Activated CD4-positive, alpha-beta T cell treated with anti-CD3 and anti-CD28 coated beads, Interleukin-2, amount 10 ng/mL, durations not matched to agents 7 days and 5 days (primary cell): ENCODE measurements around the gene TAS2R20. TPM values are rescaled to one million over a fixed set of nuclear protein-coding genes. Genes with fewer than 3 reads are reported as not detected.
"Not testable (repeated sequence)": the region's sequence is repeated elsewhere in the genome, so short reads cannot be mapped to it uniquely, and the experiment has no call there.

Experiments used
- CTCF ChIA-PET: fragments of 350-600 bp; sonication (Branson Sonifier 250); formaldehyde crosslinking; loops from one replicate; lab custom pipeline; 2021; ENCODE audit warnings: antibody characterized with exemption; lab: Charles Lee
- POLR2A ChIA-PET: fragments of 350-600 bp; sonication (Branson Sonifier 250); formaldehyde crosslinking; loops from one replicate; lab custom pipeline; 2021; ENCODE audit warnings: antibody characterized with exemption; lab: Charles Lee
- DNase-seq: peaks from one replicate; pipeline ENCODE4 v3.0.0-alpha.2; 2020
- H3K27ac Mint-ChIP-seq: one replicate; pipeline ENCODE4 v1.8.0; 2021; ENCODE audit warnings: mild to moderate bottlenecking, moderate library complexity, mixed read lengths
- H3K27me3 Mint-ChIP-seq: one replicate; pipeline ENCODE4 v1.8.0; 2021; ENCODE audit warnings: mixed read lengths
- H3K36me3 Mint-ChIP-seq: one replicate; pipeline ENCODE4 v1.8.0; 2021; ENCODE audit warnings: low read depth, mixed read lengths
- H3K4me1 Mint-ChIP-seq: one replicate; pipeline ENCODE4 v1.8.0; 2021; ENCODE audit warnings: mixed read lengths
- H3K4me3 Mint-ChIP-seq: one replicate; pipeline ENCODE4 v1.8.0; 2021; ENCODE audit warnings: mild to moderate bottlenecking, moderate library complexity, mixed read lengths
- H3K9me3 Mint-ChIP-seq: one replicate; pipeline ENCODE4 v1.8.0; 2021; ENCODE audit warnings: mixed read lengths
- total RNA-seq, 2 experiments: library from RNA; stranded (reverse); gene quantifications; one replicate each; pipeline ENCODE4 v1.2.3, GENCODE V29; 2021

TAS2R20 gene, protein sequence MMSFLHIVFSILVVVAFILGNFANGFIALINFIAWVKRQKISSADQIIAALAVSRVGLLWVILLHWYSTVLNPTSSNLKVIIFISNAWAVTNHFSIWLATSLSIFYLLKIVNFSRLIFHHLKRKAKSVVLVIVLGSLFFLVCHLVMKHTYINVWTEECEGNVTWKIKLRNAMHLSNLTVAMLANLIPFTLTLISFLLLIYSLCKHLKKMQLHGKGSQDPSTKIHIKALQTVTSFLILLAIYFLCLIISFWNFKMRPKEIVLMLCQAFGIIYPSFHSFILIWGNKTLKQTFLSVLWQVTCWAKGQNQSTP
- total RNA-seq, result 1 to 10 TPM; 1.6 to 2.1 TPM

DNA sequence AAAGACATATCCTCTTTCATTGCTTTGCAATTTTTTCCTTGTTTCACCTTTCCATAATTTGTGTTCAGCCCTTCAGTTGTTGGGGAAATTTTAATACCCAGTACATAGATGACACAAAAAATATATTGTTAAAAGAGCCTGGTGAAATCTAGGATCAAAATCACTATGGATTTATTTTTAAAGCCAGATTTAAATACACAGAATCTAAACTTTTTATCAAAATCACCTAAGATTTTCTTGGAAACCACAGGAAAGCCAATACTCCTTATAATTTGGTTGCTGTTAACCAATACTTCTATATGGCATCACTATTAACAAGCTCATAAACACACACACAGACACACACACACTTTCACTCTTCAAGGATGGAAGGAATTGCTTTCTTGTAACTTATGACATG, at the start of gene TAS2R20:
Gene TAS2R20 (minus strand): TSS at position 101 of the 400 bp plus-strand sequence. CDS start 429 bp downstream, outside the sequence.
- CTCF ChIA-PET, result no interaction called here
- no peak for DNase-seq
- H3K36me3 Mint-ChIP-seq, result peaks cover 12% of the 10 kb centered on the region
- H3K27ac Mint-ChIP-seq, result no peak within 1 kb of the TSS
- no peaks in the 10 kb centered on the region for H3K4me1 Mint-ChIP-seq
- no peak within 1 kb of the TSS for H3K4me3 Mint-ChIP-seq
- H3K9me3 Mint-ChIP-seq, result peaks cover 3% of the 10 kb centered on the region
- POLR2A ChIA-PET, result no interaction called here
- no peaks in the 10 kb centered on the region for H3K27me3 Mint-ChIP-seq

DNA sequence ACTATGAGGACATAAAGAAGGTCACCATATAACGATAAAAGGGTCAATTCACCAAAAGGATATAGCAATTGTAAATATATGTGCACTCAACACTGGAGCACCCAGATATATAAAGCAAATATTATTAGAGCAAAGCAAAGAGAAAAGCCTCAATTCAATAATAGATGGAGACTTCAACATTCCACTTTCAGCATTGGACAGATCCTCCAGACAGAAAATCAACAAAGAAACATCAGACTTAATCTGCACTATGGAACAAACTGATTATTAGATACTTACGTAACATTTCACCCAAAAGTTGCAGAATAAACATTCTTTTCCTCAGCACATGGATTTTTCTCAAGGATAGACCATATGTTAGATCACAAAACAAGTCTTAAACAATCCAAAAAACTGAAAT, 43.3 kb upstream of the TAS2R20 start:
- DNase-seq, H3K27ac Mint-ChIP-seq, H3K4me1 Mint-ChIP-seq, CTCF ChIA-PET, H3K27me3 Mint-ChIP-seq, H3K4me3 Mint-ChIP-seq, POLR2A ChIA-PET, H3K9me3 Mint-ChIP-seq: not testable (repeated sequence)
- peaks cover 45% of the 10 kb centered on the region for H3K36me3 Mint-ChIP-seq

DNA sequence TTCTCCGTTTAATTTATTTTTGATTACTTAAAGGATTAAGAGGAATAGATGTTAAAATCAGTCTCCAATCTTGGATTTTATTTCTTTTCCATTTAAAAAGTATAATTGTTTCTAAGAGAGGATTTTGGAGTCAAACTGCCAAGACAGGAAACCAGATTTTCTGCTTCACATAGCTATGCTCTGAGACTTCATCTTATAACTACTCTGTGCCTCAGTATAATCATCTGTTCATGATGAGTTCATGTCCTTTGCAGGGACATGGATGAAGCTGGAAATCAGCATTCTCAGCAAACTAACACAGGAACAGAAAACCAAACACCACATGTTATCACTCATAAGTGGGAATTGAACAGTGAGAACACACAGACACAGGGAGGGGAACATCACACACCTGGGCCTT, 42.1 kb upstream of the TAS2R20 start:
- Mint-ChIP-seq H3K4me3 (no peak overlapping the region), H3K4me1 (peaks cover 1% of the 10 kb centered on the region), H3K9me3 (peaks cover 7% of the 10 kb centered on the region), H3K27ac (no peak overlapping the region), H3K36me3 (peaks cover 46% of the 10 kb centered on the region), H3K27me3 (no peaks in the 10 kb centered on the region)
- POLR2A ChIA-PET, result no interaction called here
- DNase-seq, result no peak
- CTCF ChIA-PET, result no interaction called here

DNA sequence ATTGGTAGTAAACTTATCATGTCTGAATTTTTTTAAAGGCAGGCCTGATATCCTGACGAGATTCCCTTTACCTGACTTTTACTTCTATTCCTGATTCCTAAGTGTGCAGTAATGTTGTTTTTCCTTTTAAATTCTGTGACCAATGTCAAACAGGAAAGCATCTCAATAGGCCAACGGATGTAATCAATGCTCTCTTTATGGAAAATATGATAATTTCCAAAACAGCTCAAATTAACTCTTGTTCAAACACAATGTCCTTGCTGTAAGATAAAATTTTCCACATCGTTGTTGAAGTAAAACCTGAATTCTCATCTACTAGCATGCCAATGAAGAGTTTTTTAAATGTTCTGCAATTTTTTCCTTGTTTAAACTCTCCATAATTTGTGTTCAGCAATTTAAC, 41.1 kb upstream of the TAS2R20 start:
- ChIA-PET CTCF (interaction anchor here (0.5 kb wide), 1 partner anchor 1069 kb away, joined by 3 read pairs; no protein-coding TSS in a partner anchor), POLR2A (no interaction called here)
- Mint-ChIP-seq H3K36me3 (peaks cover 39% of the 10 kb centered on the region), H3K27ac (no peak overlapping the region), H3K9me3 (peaks cover 8% of the 10 kb centered on the region), H3K4me1 (peaks cover 2% of the 10 kb centered on the region), H3K4me3 (no peak overlapping the region), H3K27me3 (no peaks in the 10 kb centered on the region)
- DNase-seq, result no peak

DNA sequence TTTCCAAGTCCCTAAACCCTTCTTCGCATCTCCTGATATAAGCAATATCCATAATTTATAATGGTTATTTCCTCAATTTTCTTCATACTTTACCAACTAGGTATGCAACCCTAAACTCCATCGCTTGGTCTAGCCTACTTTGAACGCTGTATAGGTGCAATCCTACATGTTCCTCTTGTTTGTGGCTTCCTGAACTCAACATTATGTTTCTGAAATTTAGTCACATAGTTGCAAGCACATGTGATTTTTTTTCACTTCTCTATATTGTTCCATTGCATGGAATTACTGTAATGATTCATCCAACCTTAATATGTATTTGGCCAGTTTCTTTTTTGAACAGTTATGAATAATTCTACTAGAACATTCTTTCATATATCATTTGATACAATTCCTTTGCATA, 35.9 kb upstream of the TAS2R20 start:
- DNase-seq, result not testable (repeated sequence)

DNA sequence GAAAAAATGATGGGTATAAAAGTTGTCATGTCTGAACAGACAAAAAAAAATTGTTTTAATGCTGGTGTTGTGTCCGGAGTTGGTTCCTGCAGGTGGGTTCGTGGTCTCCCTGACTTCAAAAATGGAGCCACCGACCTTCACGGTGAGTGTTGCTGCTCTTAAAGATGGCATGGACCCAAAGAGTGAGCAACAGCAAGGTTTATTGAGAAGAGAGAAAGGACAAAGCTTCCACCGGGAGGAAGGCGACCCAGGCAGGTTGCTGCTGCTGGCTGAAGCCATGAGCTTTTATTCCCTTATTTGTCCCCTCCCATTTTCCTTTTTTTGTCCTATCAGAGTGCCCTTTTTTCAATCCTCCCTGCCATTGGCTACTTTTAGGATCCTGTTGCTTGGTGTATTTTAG, 33.2 kb upstream of the TAS2R20 start, which contains the start of gene TAS2R31:
Gene TAS2R31 (minus strand): TSS at position 101 of the 400 bp plus-strand sequence. CDS start 72 bp downstream, at position 29.
- no peak for DNase-seq
- H3K9me3 Mint-ChIP-seq, result peaks cover 6% of the 10 kb centered on the region
- ChIA-PET POLR2A (no interaction called here), CTCF (no interaction called here)
- no peak within 1 kb of the TSS for H3K27ac Mint-ChIP-seq
- H3K4me1 Mint-ChIP-seq, result peaks cover 2% of the 10 kb centered on the region
- no peaks in the 10 kb centered on the region for H3K27me3 Mint-ChIP-seq
- H3K36me3 Mint-ChIP-seq, result peaks cover 40% of the 10 kb centered on the region
- H3K4me3 Mint-ChIP-seq, result no peak within 1 kb of the TSS

More for the DNA sequence above, 35.9 kb upstream of the TAS2R20 start:
- H3K27me3 Mint-ChIP-seq, H3K4me1 Mint-ChIP-seq, H3K9me3 Mint-ChIP-seq, POLR2A ChIA-PET, H3K27ac Mint-ChIP-seq, H3K4me3 Mint-ChIP-seq, CTCF ChIA-PET: not testable (repeated sequence)
- peaks cover 30% of the 10 kb centered on the region for H3K36me3 Mint-ChIP-seq

DNA sequence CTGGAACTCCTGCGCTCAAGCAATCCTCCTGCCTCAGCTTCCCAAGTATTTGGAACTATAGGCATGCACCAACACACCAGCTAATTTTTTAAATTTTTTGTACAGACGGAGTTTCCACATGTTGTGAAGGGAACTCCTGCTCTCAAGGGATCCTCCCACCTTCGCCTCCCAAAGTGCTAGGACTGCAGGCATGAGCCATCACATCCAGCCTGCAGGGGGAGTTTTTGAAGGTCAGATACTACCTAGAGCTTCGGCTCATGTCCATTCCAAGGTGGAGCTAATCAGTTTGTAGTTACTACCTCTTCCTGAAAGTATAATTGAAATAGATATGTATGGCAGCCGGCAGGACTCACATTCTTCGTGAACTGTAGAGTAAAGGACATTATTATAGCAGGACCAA, 28.0 kb upstream of the TAS2R20 start:
- Mint-ChIP-seq H3K27me3 (no peaks in the 10 kb centered on the region), H3K9me3 (peaks cover 12% of the 10 kb centered on the region), H3K36me3 (peaks cover 37% of the 10 kb centered on the region), H3K27ac (no peak overlapping the region), H3K4me3 (no peak overlapping the region), H3K4me1 (no peaks in the 10 kb centered on the region)
- POLR2A ChIA-PET, result no interaction called here
- no peak for DNase-seq
- CTCF ChIA-PET, result no interaction called here

DNA sequence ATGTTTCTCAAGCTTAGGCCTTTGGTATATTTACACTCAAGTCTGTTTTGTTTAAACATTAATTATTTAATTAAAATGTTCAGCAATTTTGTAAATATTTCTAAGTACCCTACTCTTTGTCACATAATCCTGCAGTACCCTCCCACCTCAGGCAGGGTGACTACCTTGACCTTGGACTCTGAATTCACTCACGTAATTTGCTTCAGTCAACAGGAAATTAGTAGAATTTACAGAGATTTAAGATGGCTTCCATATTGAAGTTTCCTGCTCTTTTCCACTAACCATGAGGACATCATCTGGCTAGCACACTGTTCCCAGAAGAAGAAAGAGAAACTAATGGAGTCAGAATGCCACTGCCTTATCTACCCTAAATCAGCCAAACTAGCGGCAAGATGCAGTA, 25.3 kb upstream of the TAS2R20 start:
- DNase-seq, result no peak
- H3K27me3 Mint-ChIP-seq, result no peaks in the 10 kb centered on the region
- H3K36me3 Mint-ChIP-seq, result peaks cover 29% of the 10 kb centered on the region
- ChIA-PET POLR2A (no interaction called here), CTCF (no interaction called here)
- no peak overlapping the region for H3K4me3 Mint-ChIP-seq
- no peaks in the 10 kb centered on the region for H3K4me1 Mint-ChIP-seq
- no peak overlapping the region for H3K27ac Mint-ChIP-seq
- peaks cover 8% of the 10 kb centered on the region for H3K9me3 Mint-ChIP-seq

DNA sequence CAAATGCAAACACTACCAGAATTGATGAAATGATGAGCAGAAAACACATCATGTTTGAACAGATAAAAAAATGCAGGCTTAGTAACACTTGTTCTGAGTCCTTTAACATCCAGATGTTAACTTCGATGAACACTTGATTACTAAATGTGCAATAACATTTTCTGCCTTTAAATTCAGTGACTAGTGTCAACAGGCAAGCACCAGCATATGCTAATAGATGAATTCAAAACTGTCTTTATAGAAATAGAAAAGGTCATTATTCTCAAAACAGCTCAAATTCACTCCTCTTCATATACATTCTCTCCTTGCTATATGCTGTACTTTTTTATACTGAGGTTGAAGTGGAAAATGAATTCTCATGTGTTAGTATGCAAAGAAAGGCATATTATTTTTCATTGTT, 24.4 kb upstream of the TAS2R20 start, which contains the start of gene TAS2R19:
Gene TAS2R19 (minus strand): TSS at position 101 of the 400 bp plus-strand sequence. CDS start 49 bp downstream, at position 52.
- no peaks in the 10 kb centered on the region for H3K27me3 Mint-ChIP-seq
- ChIA-PET POLR2A (no interaction called here), CTCF (no interaction called here)
- no peak for DNase-seq
- H3K4me1 Mint-ChIP-seq, result no peaks in the 10 kb centered on the region
- H3K4me3 Mint-ChIP-seq, result no peak within 1 kb of the TSS
- no peak within 1 kb of the TSS for H3K27ac Mint-ChIP-seq
- peaks cover 8% of the 10 kb centered on the region for H3K9me3 Mint-ChIP-seq
- H3K36me3 Mint-ChIP-seq, result peaks cover 27% of the 10 kb centered on the region

DNA sequence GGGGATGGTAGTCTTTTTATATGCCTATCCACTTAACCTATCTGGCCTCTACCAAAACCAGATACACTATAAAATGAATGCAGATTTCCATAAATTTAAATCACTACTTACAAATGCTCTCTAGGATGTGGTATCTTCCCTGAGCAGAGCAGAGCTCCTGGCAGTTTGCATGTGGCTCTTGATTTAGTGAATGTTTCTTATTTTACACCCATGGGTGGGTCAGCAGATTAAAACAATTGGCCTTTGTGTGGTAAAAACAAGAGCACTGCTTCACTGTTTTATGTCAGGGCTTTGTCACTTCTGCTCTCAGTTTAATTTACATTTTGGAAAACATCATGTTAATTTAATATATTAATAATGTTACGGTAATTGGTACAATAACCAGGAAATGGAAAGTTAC, 18.8 kb upstream of the TAS2R20 start:
- ChIA-PET CTCF (no interaction called here), POLR2A (no interaction called here)
- H3K36me3 Mint-ChIP-seq, result peaks cover 18% of the 10 kb centered on the region
- H3K9me3 Mint-ChIP-seq, result no peaks in the 10 kb centered on the region
- H3K27ac Mint-ChIP-seq, result no peak overlapping the region
- no peak overlapping the region for H3K4me3 Mint-ChIP-seq
- H3K27me3 Mint-ChIP-seq, result no peaks in the 10 kb centered on the region
- peaks cover 2% of the 10 kb centered on the region for H3K4me1 Mint-ChIP-seq
- DNase-seq, result no peak

DNA sequence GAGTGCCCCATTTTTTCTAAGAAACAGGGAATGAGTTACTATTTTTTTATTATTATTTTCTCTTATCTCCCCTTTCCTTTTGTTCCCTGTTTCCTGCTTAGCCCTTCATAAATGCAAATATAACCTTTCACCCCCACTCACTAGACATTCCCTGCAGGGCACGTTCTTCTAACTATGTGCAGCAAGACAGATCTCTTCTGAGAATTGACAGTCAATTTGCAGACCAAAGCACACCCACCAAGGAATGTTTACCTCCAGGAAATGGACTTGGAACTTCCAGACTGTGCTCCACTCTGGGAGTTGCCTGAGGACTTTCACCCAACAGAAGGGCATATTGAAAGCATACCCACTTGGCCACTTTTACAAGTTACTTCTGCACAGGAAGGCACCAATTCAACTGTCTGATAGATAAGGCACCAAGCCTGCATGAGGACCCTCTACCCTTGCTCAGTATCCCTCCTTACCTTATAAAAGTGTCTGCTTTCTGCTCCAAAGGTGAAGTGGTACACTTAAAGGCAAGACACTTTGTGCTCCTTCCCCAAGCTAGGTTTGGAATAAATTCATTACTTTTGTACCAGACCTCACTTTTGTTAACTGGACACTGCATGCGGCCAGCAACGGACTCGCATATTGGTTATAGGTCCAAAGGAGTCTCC, 17.8 kb upstream of the TAS2R20 start:
- Mint-ChIP-seq H3K36me3 (peaks cover 18% of the 10 kb centered on the region), H3K27me3 (no peaks in the 10 kb centered on the region), H3K27ac (no peak overlapping the region), H3K4me3 (no peak overlapping the region), H3K4me1 (peaks cover 2% of the 10 kb centered on the region), H3K9me3 (no peaks in the 10 kb centered on the region)
- ChIA-PET POLR2A (no interaction called here), CTCF (no interaction called here)
- no peak for DNase-seq

DNA sequence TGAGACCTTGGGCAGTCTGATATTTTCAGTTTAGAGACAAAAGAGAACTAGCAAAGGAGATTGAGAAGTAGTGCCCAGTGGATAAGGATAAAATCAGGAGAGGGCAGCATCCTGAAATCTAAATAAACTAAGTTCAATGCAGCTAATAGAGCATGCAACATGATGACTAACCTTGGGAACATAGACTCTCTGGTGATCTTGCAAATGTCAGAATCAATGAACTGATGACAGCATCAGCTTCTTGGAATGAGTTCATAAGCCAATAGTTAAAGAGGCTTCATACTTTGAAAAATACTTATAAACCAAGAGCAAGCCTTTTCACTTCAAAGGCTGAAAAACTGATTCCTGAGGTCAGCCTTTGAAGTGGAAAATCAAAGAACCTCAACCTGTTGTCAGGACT, 16.1 kb upstream of the TAS2R20 start:
- ChIA-PET CTCF (no interaction called here), POLR2A (no interaction called here)
- Mint-ChIP-seq H3K4me3 (no peak overlapping the region), H3K36me3 (peaks cover 18% of the 10 kb centered on the region), H3K4me1 (peaks cover 2% of the 10 kb centered on the region), H3K27ac (no peak overlapping the region), H3K9me3 (no peaks in the 10 kb centered on the region), H3K27me3 (no peaks in the 10 kb centered on the region)
- no peak for DNase-seq

DNA sequence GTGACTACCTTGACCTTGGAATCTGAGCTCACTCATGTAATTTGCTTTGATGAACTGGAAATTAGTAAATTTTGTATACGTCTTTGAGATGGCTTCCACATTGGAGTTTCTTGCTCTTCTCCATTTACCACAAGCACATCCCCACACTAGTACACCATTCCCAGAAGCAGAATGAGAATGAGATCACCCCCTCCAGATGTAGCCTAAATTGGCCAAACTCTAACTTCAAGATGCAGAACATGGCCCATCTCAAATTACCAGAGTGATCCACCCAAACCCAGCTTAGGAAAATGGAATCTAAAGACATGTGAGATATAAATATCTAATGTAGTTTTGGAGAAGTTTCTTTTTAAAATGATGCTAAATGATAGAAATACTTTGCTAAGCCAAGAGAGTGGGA, 9.5 kb upstream of the TAS2R20 start:
- DNase-seq, result no peak
- peaks cover 5% of the 10 kb centered on the region for H3K36me3 Mint-ChIP-seq
- ChIA-PET CTCF (no interaction called here), POLR2A (no interaction called here)
- no peaks in the 10 kb centered on the region for H3K27me3 Mint-ChIP-seq
- H3K9me3 Mint-ChIP-seq, result no peaks in the 10 kb centered on the region
- no peaks in the 10 kb centered on the region for H3K4me1 Mint-ChIP-seq
- H3K4me3 Mint-ChIP-seq, result no peak overlapping the region
- H3K27ac Mint-ChIP-seq, result no peak overlapping the region
